NCI-H345 (cell line): ENCODE measurements around the gene PCDHGA1.

Experiments
- DNase-seq: peaks from one replicate; lab custom pipeline; 2025; lab: John Stamatoyannopoulos, UW

The PCDHGA1 gene

GRCh38 chr5:141529873-141530272 lies 199.6 kb downstream of the PCDHGA1 start:
- no peak for DNase-seq

DNA sequence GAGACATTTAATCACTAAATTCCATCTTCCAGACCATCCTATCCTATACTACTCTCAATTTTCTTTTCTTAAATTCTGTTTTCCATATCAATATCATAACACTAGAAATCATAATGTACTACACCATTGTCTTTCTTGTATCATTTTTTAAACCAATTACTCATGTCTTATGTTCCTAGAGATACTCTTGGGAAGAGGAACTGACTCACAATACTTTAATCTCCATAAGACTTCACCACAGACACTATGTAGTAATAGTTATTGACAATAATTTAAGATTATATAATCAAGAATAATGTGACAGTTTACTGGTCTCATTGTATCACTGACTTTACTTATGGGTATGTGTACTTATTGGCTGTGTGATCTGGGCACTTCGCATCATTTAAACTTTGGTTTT lies 202.4 kb downstream of the PCDHGA1 start:
- no peak for DNase-seq

GRCh38 chr5:141533897-141534296 lies 203.6 kb downstream of the PCDHGA1 start:
- no peak for DNase-seq

GRCh38 chr5:141534492-141535213 lies 204.3 kb downstream of the PCDHGA1 start:
- DNase-seq: no peak

DNA sequence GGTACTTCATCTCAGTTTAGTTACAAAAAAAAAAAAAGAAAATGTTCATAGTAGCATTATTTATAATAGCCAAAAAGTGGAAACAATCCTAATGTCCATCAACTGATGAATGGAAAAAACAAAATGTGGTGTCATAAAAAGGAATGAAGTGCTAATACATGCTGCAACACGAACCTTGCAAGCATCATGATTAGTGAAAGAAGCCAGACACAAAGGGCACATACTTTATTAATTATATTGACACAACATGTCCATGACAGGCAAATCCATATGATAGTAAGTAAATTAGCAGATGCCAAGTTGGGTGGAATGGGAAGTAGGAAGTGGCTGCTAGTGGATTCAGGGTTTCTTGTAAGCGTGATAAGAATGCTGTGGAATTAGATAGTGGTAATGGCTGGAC lies 212.7 kb downstream of the PCDHGA1 start:
- DNase-seq: no peak

- no peak for DNase-seq
Measured at GRCh38 chr5:141547488-141547887, 217.2 kb downstream of the PCDHGA1 start.

- no peak for DNase-seq
Measured at GRCh38 chr5:141547921-141548320, 217.6 kb downstream of the PCDHGA1 start.

DNA sequence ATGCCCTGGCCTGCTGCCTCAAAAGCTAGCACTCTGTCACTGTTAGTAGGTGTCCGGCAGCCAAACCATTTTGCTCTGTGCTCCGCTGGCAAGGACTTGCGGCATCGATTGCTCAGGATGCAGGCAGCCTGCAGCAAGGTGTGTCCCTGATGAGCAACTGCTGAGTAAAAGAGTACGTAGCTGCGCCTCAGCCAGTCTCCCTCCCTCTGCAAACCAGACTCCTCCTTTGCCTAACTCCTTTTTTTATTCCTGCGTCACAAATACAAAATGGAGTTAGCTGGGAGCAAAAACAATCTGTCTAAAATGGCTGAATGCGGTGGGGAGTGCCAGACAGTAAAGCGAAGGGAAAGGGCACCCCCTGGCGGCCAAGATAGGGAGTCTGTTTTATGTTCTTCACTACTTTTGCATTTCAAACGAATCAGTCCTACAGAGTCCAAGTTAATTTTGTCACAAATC lies 227.4 kb downstream of the PCDHGA1 start:
- peak; percentile 84 for DNase-seq

DNA sequence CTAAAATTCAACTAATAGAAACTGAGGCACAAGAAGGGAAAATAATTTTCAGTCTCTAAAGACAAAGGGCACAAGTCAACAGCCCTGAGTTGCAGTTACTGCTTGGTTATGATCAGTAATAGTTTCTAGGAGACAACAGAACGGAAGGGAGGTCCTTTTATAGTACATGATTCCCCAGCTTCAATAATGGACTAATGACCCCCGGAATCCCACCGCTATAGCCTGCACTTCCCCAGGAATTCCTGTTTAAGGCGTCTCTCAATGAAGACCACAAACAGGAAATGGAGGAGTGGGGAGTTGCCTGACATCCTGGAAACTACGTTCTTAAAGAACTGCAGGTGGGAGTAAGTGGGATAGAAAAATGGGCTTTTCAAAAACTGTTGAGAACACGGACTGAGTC lies 227.8 kb downstream of the PCDHGA1 start:
- DNase-seq: no peak

DNA sequence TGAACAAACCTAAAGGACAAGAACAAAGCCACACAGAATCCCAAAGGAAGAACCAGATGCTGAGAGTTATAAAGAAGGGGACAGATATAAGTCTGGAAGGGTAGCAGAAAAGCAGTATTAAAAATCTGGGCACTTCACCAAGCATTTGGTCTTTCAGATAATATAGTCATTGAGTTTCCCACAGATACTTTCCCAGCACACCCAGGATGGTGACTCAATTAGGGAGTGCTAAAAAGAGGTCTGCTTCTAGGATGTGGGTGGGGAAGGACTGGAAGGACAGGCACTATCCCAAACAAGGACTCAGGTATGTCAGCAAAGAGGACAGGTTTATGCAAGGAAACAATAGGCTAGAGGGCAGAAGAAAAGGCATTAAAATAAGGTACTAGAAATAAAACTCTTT lies 229.1 kb downstream of the PCDHGA1 start:
- DNase-seq: no peak

DNA sequence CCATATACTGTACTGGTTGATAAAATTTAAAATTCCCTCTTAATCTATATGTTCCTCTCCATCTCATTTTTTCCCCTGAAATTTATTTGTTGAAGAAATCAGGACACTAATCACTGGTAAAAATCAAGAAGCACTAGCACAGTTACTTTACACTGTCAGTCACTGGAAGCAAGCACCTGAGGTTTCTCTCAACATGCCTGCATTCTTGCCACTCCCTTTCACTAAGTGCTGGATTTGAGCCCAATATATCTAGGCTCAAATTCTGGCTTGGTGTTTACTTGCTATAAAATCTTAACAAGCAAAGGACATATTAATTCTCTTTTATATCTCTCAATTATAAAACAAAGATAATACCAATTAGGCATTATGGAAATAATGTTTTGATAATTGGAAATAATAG lies 229.8 kb downstream of the PCDHGA1 start:
- DNase-seq: peak; percentile 62

GRCh38 chr5:141560725-141561483 lies 230.6 kb downstream of the PCDHGA1 start:
- peak; percentile 98 for DNase-seq
